GM12878 (cell line): Measurements from ENCODE around the gene CACNA1D. TPM values are rescaled to one million over a fixed set of nuclear protein-coding genes. Genes with fewer than 3 reads are reported as not detected.

ENCODE experiments used
- ATAC-seq: fragments of 200-7000 bp; cut with Tn5 transposase; 3 replicates; pipeline ENCODE4 v1.9.1; 2020; ENCODE audit warnings: mild to moderate bottlenecking, moderate library complexity
- BruUV-seq: library from RNA; stranded (reverse); fragments of 400-500 nt; replicated peaks from 2 replicates; lab custom pipeline; 2021; lab: Mats Ljungman, UMichigan
- CTCF ChIA-PET: fragments of 300-600 bp; sonication (Branson Sonifier 250); formaldehyde crosslinking; extraction: SDS; loops from one replicate; lab custom pipeline; 2021; ENCODE audit warnings: inconsistent platforms; lab: Yijun Ruan, JAX
- POLR2A ChIA-PET: fragments of 350-600 bp; formaldehyde crosslinking; extraction: SDS; loops from one replicate; lab custom pipeline; 2021; ENCODE audit warnings: inconsistent platforms; lab: Charles Lee
- RAD21 ChIA-PET: fragments of 300-600 bp; sonication (Branson Sonifier 250); formaldehyde crosslinking; loops from one replicate; lab custom pipeline; 2023; ENCODE audit warnings: antibody characterized with exemption; ENCODE audit not compliant: unreplicated experiment; lab: Charles Lee
- SMC1A ChIA-PET: fragments of 300-600 bp; sonication (Branson Sonifier 250); formaldehyde crosslinking; loops from one replicate; lab custom pipeline; 2023; ENCODE audit not compliant: unreplicated experiment, uncharacterized antibody; lab: Charles Lee
- DNase-seq: peaks from one replicate; pipeline ENCODE4 v3.0.0-alpha.2; 2011; ENCODE audit warnings: low read depth, low spot score
- FAIRE-seq: peaks from 3 replicates; lab custom pipeline; 2011; peaks lifted over from hg19 to GRCh38; lab: Jason Lieb, UNC
- H2AFZ ChIP-seq: 2 replicates; pipeline ENCODE4 v1.6.0; 2011; ENCODE audit warnings: low read depth, low read length, control low read depth; ENCODE audit not compliant: control insufficient read depth
- H3K27ac ChIP-seq: 2 replicates; pipeline ENCODE4 v1.5.1; 2011; ENCODE audit warnings: control low read depth; ENCODE audit not compliant: control insufficient read depth, insufficient read depth
- H3K27me3 ChIP-seq, 2 experiments: replicated peaks in 1 of 2; 2 replicates each; pipeline versions ENCODE4 v1.6.0 to v1.6.1; 2011; ENCODE audit warnings: low read length in 1 of 2; ENCODE audit not compliant: control insufficient read depth in 2 of 2, insufficient read depth in 2 of 2
- H3K36me3 ChIP-seq, 2 experiments: 2 replicates each; pipeline ENCODE4 v1.5.1; 2011; ENCODE audit warnings: low read length in 1 of 2; ENCODE audit not compliant: control insufficient read depth in 2 of 2, insufficient read depth in 2 of 2
- H3K4me1 ChIP-seq: 2 replicates; pipeline ENCODE4 v1.6.1; 2011; ENCODE audit warnings: mild to moderate bottlenecking, low read length, moderate library complexity, mixed read lengths; ENCODE audit not compliant: control insufficient read depth, insufficient read depth
- H3K4me2 ChIP-seq: 2 replicates; pipeline ENCODE4 v1.6.0; 2011; ENCODE audit warnings: control low read depth; ENCODE audit not compliant: control insufficient read depth, insufficient read depth
- H3K4me3 ChIP-seq: fragments of 200-600 bp; sonication (generic); 2 replicates; pipeline ENCODE4 v1.5.1; 2016
- H3K79me2 ChIP-seq: 2 replicates; pipeline ENCODE4 v1.6.0; 2011; ENCODE audit warnings: low read length; ENCODE audit not compliant: control insufficient read depth, insufficient read depth
- H3K9ac ChIP-seq: 2 replicates; pipeline ENCODE4 v1.8.0; 2011; ENCODE audit warnings: low read length, control low read depth, mixed read lengths; ENCODE audit not compliant: control insufficient read depth, insufficient read depth
- H3K9me3 ChIP-seq: replicated peaks from 3 replicates; pipeline ENCODE4 v1.5.1; 2011; ENCODE audit warnings: mild to moderate bottlenecking, low read length; ENCODE audit not compliant: control insufficient read depth, insufficient read depth
- H4K20me1 ChIP-seq: 2 replicates; pipeline ENCODE4 v1.6.0; 2011; ENCODE audit not compliant: control insufficient read depth, insufficient read depth
- ATF7 ChIP-seq: fragments of 450-650 bp; IDR thresholded peaks from 2 replicates; pipeline ENCODE4 v1.6.1; 2016; ENCODE audit warnings: low read depth, mild to moderate bottlenecking
- BMI1 ChIP-seq: fragments of 450-650 bp; IDR thresholded peaks from 2 replicates; pipeline ENCODE4 v1.6.1; 2016; ENCODE audit warnings: mild to moderate bottlenecking, moderate library complexity, borderline replicate concordance
- CBFB ChIP-seq: IDR thresholded peaks from 2 replicates; pipeline ENCODE4 v1.6.1; 2016; ENCODE audit warnings: antibody characterized with exemption, low read depth
- CEBPB ChIP-seq, 2 experiments: fragments of 150-350 bp in 1 of 2; IDR thresholded peaks; 2 replicates each; pipeline ENCODE4 v1.6.1; 2012 to 2014; ENCODE audit warnings: low read depth in 2 of 2, low read length in 2 of 2, borderline replicate concordance in 1 of 2, inconsistent platforms in 1 of 2
- CHD4 ChIP-seq: fragments of 200-600 bp; sonication (generic); IDR thresholded peaks from 2 replicates; pipeline ENCODE4 v1.6.1; 2016; ENCODE audit warnings: mild to moderate bottlenecking
- CREB1 ChIP-seq: IDR thresholded peaks from 2 replicates; pipeline ENCODE4 v1.6.1; 2012; ENCODE audit warnings: low read depth, mild to moderate bottlenecking, inconsistent platforms
- GABPA ChIP-seq: IDR thresholded peaks from 2 replicates; pipeline ENCODE4 v1.6.1; 2014; ENCODE audit warnings: antibody characterized with exemption, low read depth, mild to moderate bottlenecking, inconsistent platforms
- HDGF ChIP-seq: fragments of 450-650 bp; IDR thresholded peaks from 2 replicates; pipeline ENCODE4 v1.6.1; 2016; ENCODE audit warnings: antibody characterized with exemption
- IRF5 ChIP-seq: fragments of 450-650 bp; IDR thresholded peaks from 2 replicates; pipeline ENCODE4 v1.6.1; 2017; ENCODE audit warnings: borderline replicate concordance
- NFXL1 ChIP-seq: fragments of 450-650 bp; IDR thresholded peaks from 2 replicates; pipeline ENCODE4 v1.6.1; 2017; ENCODE audit warnings: antibody characterized with exemption, mild to moderate bottlenecking, borderline replicate concordance
- NFYA ChIP-seq: IDR thresholded peaks from 2 replicates; pipeline ENCODE4 v1.6.1; 2011; ENCODE audit warnings: low read depth, mild to moderate bottlenecking, low read length, improper control_type of control experiment, borderline replicate concordance
- POLR2A ChIP-seq: IDR thresholded peaks from 2 replicates; pipeline ENCODE4 v1.6.1; 2011; ENCODE audit warnings: low read depth, mild to moderate bottlenecking, low read length
- RELA ChIP-seq: fragments of 450-650 bp; IDR thresholded peaks from 2 replicates; pipeline ENCODE4 v1.8.0; 2014; ENCODE audit warnings: borderline replicate concordance; ENCODE audit not compliant: partially characterized antibody
- TAF1 ChIP-seq: IDR thresholded peaks from 2 replicates; pipeline ENCODE4 v1.6.1; 2011; ENCODE audit warnings: mild to moderate bottlenecking, low read depth, low read length, borderline replicate concordance
- ZNF207 ChIP-seq: fragments of 450-650 bp; IDR thresholded peaks from 2 replicates; pipeline ENCODE4 v1.6.1; 2014; ENCODE audit warnings: antibody characterized with exemption, mild to moderate bottlenecking, borderline replicate concordance
- ZZZ3 ChIP-seq: IDR thresholded peaks from 2 replicates; pipeline ENCODE4 v1.6.1; 2011; ENCODE audit warnings: low read depth; ENCODE audit not compliant: control insufficient read depth, insufficient read length
- WGBS: methylation state at CpG from one replicate; pipeline ENCODE4 v1.1.6; 2016; ENCODE audit warnings: low lambda C conversion rate; ENCODE audit not compliant: insufficient replicate concordance, insufficient coverage; ENCODE audit errors: missing lambda C conversion rate; 5-methylcytosine and 5-hydroxymethylcytosine counted together
- in situ Hi-C: fragments of 300-500 bp; cut with MboI; formaldehyde crosslinking; loops from 9 replicates; pipeline ENCODE4 v1.14.3; 2018; ENCODE audit warnings: mixed read lengths
- intact Hi-C: fragments of 100-400 bp; cut with micrococcal nuclease; formaldehyde crosslinking; loops from one replicate; pipeline ENCODE4 v1.14.2; 2022; ENCODE audit not compliant: unreplicated experiment
- polyA plus RNA-seq, 11 experiments: library from polyadenylated mRNA; depleted of rRNA in 4 of 11; unstranded in 6 of 11; stranded (reverse) in 5 of 11; fragments of >200 nt; fragmentation: Nextera tagmentation in 4 of 11; fragmentation: Illumina TruSeq in 1 of 11; extraction: Ambion mirVana in 4 of 11; extraction: Trizol in 1 of 11; gene quantifications; 1 replicate in 1 of 11; 2 replicates in 10 of 11; pipeline versions ENCODE4 v1.2.1 to v1.2.3, GENCODE V29; 2011 to 2016; ENCODE audit warnings: inconsistent platforms in 2 of 11, missing spikeins in 2 of 11, low read depth in 1 of 11
- total RNA-seq, 4 experiments: library from RNA; depleted of rRNA in 3 of 4; stranded (reverse); fragments of >200 nt in 3 of 4; fragmentation: Illumina TruSeq in 1 of 4; extraction: Trizol in 1 of 4; gene quantifications; 2 replicates each; pipeline versions ENCODE4 v1.2.1 to v1.2.3, GENCODE V29; 2013 to 2021

The CACNA1D gene
- total and polyA plus RNA-seq, 10 of the 15 experiments (the other 5 are each of a cell fraction or from before 2014, with no cell fraction given) = 0.21 to 24.4 (median 1.6) TPM

- RAD21 ChIA-PET = no interaction called here
- no peak overlapping the region for H3K27ac ChIP-seq
- DNase-seq (no peak), ATAC-seq (no peak), FAIRE-seq (no peak)
- H3K79me2 ChIP-seq = no peaks in the 10 kb centered on the region
- POLR2A ChIA-PET = no interaction called here
- in situ Hi-C loops (no loop called here), intact Hi-C loops (no loop called here)
- H3K4me1 ChIP-seq = no peaks in the 10 kb centered on the region
- TF ChIP-seq ATF7 (no peak), IRF5 (no peak), CEBPB (IDR thresholded peaks at IDR 0.05; ENCODE audit: borderline replicate concordance in 1 of 2, low read depth in 2 of 2, low read length in 2 of 2) (no peak), CHD4 (no peak), NFYA (no peak), POLR2A (no peak), CREB1 (no peak), GABPA (no peak), ZZZ3 (no peak), HDGF (no peak), CBFB (no peak), RELA (no peak), TAF1 (no peak), NFXL1 (no peak), ZNF207 (no peak), BMI1 (no peak)
- H3K9me3 ChIP-seq = no peaks in the 10 kb centered on the region
- SMC1A ChIA-PET = no interaction called here
- no peaks in the 10 kb centered on the region for H3K27me3 ChIP-seq
- H3K4me3 ChIP-seq = no peak overlapping the region
- CTCF ChIA-PET = no interaction called here
- no peak overlapping the region for H3K4me2 ChIP-seq
- no peak overlapping the region for H2AFZ ChIP-seq
- H3K36me3 ChIP-seq = peaks cover 4% of the 10 kb centered on the region in 2 experiments; a peak in 3 of 4 replicates
- no peak overlapping the region for H3K9ac ChIP-seq
- no peaks in the 10 kb centered on the region for H4K20me1 ChIP-seq
- 57% methylated on average over 4 of the region's 4 CpGs for WGBS
- BruUV-seq = no TSS peak
These were observed 320.7 kb downstream of the CACNA1D start for GRCh38 chr3:53815067-53815466.
